Astrocyte (in vitro differentiated cells and primary cell): ENCODE measurements around the gene PXDC1.

Experiments used
- CTCF ChIP-seq: IDR thresholded peaks from 2 replicates; pipeline ENCODE4 v1.5.1; 2011; ENCODE audit warnings: low read depth, mild to moderate bottlenecking, inconsistent platforms, low read length, moderate library complexity; ENCODE audit not compliant: insufficient read depth
- EZH2 ChIP-seq: IDR thresholded peaks from 2 replicates; pipeline ENCODE4 v1.6.1; 2012; ENCODE audit warnings: mild to moderate bottlenecking, low read length, inconsistent platforms; ENCODE audit not compliant: insufficient read depth

GRCh38 chr6:3699231-3699630, 52.3 kb downstream of the PXDC1 start:
- TF ChIP-seq CTCF (no peak), EZH2 (no peak)
